HFF-Myc (cell line): ENCODE results near the gene TMEM196.

Source experiments
- DNase-seq: peaks from one replicate; pipeline ENCODE4 v3.0.0-alpha.2; 2011; ENCODE audit warnings: low read depth; ENCODE audit errors: extremely low read depth
- H3K4me3 ChIP-seq: replicated peaks from 2 replicates; pipeline ENCODE4 v1.5.1; 2011; ENCODE audit warnings: low read depth, mild to moderate bottlenecking, control low read depth, low read length
- CTCF ChIP-seq: IDR thresholded peaks from 2 replicates; pipeline ENCODE4 v1.5.1; 2012; ENCODE audit warnings: mild to moderate bottlenecking, low read depth, low read length, control low read depth; ENCODE audit errors: missing control alignments

TMEM196 gene

GRCh38 chr7:19772841-19773760 is at the start of gene TMEM196:
TSS of gene TMEM196 (minus strand) at chr7:19773617. CDS start at chr7:19772696, 921 bp downstream.
- TF ChIP-seq CTCF = no peak
- no peak within 1 kb of the TSS for H3K4me3 ChIP-seq
- DNase-seq = no peak

GRCh38 chr7:19816128-19816527 is 42.7 kb upstream of the TMEM196 start:
- DNase-seq = no peak
- H3K4me3 ChIP-seq = no peak overlapping the region
- no peak for TF ChIP-seq CTCF

- TF ChIP-seq CTCF = no peak
- no peak for DNase-seq
- no peak overlapping the region for H3K4me3 ChIP-seq
Measured at GRCh38 chr7:19815546-19815945, 42.1 kb upstream of the TMEM196 start.

- TF ChIP-seq CTCF = no peak
- no peak for DNase-seq
- no peak overlapping the region for H3K4me3 ChIP-seq
Measured at GRCh38 chr7:19814776-19815175, 41.4 kb upstream of the TMEM196 start.

- no peak for TF ChIP-seq CTCF
- no peak overlapping the region for H3K4me3 ChIP-seq
- no peak for DNase-seq
Measured at GRCh38 chr7:19811386-19811785, 38.0 kb upstream of the TMEM196 start.

- TF ChIP-seq CTCF = no peak
- H3K4me3 ChIP-seq = no peak overlapping the region
- DNase-seq = no peak
Measured at GRCh38 chr7:19798986-19799385, 25.6 kb upstream of the TMEM196 start.
